CD4-positive, CD25-positive, alpha-beta regulatory T cell (primary cell): ENCODE results near the gene RAP1B. TPM values are rescaled to one million over a fixed set of nuclear protein-coding genes. Genes with fewer than 3 reads are reported as not detected.

Experiments
- ATAC-seq, 2 donors: fragments of 150-1000 bp; cut with Tn5 transposase; one replicate each; pipeline ENCODE4 v1.10.0; 2021; ENCODE audit warnings: low read depth in 2 of 2, moderate number of reproducible peaks in 2 of 2, moderate library complexity in 1 of 2
- DNase-seq, 3 donors: peaks; one replicate each; pipeline versions ENCODE4 v3.0.0 to v3.0.0-alpha.2; 2012 to 2022; ENCODE audit warnings: mixed read lengths in 1 of 3
- H3K27ac ChIP-seq: one replicate; pipeline ENCODE4 v1.7.0; 2013; ENCODE audit warnings: mild to moderate bottlenecking, low read length; ENCODE audit not compliant: insufficient read depth, poor library complexity, severe bottlenecking
- H3K27me3 ChIP-seq: one replicate; pipeline ENCODE4 v1.7.0; 2013; ENCODE audit warnings: low read length; ENCODE audit not compliant: control insufficient read depth, insufficient read depth
- H3K36me3 ChIP-seq: one replicate; pipeline ENCODE4 v1.7.0; 2013; ENCODE audit warnings: mild to moderate bottlenecking, low read length, moderate library complexity; ENCODE audit not compliant: control insufficient read depth, insufficient read depth
- H3K4me1 ChIP-seq: 2 replicates; pipeline ENCODE4 v1.7.0; 2013; ENCODE audit warnings: mild to moderate bottlenecking, low read length; ENCODE audit not compliant: insufficient read depth, control insufficient read depth, poor library complexity, severe bottlenecking
- H3K4me3 ChIP-seq: one replicate; pipeline ENCODE4 v1.7.0; 2013; ENCODE audit warnings: low read depth, mild to moderate bottlenecking, low read length, moderate library complexity
- H3K9me3 ChIP-seq, 2 experiments: 1 replicate in 1 of 2; 2 replicates in 1 of 2; pipeline ENCODE4 v1.7.0; 2013; ENCODE audit warnings: low read length in 2 of 2, mild to moderate bottlenecking in 1 of 2, moderate library complexity in 1 of 2; ENCODE audit not compliant: control insufficient read depth in 2 of 2
- H3K27ac Mint-ChIP-seq, 3 donors: one replicate each; pipeline ENCODE4 v1.8.0; 2020 to 2022; ENCODE audit warnings: mild to moderate bottlenecking in 3 of 3, mixed read lengths in 3 of 3, moderate library complexity in 2 of 3
- H3K27me3 Mint-ChIP-seq: one replicate; pipeline ENCODE4 v1.8.0; 2022; ENCODE audit warnings: mild to moderate bottlenecking, mixed read lengths
- H3K36me3 Mint-ChIP-seq: one replicate; pipeline ENCODE4 v1.8.0; 2020; ENCODE audit warnings: mixed read lengths
- H3K4me1 Mint-ChIP-seq, 4 donors: one replicate each; pipeline ENCODE4 v1.8.0; 2020 to 2022; ENCODE audit warnings: mixed read lengths in 4 of 4, mild to moderate bottlenecking in 1 of 4
- H3K4me3 Mint-ChIP-seq, 4 donors: one replicate each; pipeline ENCODE4 v1.8.0; 2020 to 2022; ENCODE audit warnings: mild to moderate bottlenecking in 4 of 4, mixed read lengths in 4 of 4, moderate library complexity in 3 of 4
- H3K9me3 Mint-ChIP-seq, 7 donors: one replicate each; pipeline ENCODE4 v1.8.0; 2020 to 2022; ENCODE audit warnings: mixed read lengths in 7 of 7, mild to moderate bottlenecking in 3 of 7, moderate library complexity in 2 of 7
- polyA plus RNA-seq, 4 donors: library from polyadenylated mRNA; unstranded; fragments of 300-500 nt; fragmentation: Illumina TruSeq; gene quantifications; one replicate each; pipeline ENCODE4 v1.2.3, GENCODE V29; 2021
- total RNA-seq: library from RNA; stranded (reverse); gene quantifications from one replicate; pipeline ENCODE4 v1.2.3, GENCODE V29; 2022

The RAP1B gene
- total and polyA plus RNA-seq, 5 donors from 2014 or later = 290 to 465 (median 405) TPM

- Histone ChIP-seq H3K36me3 (peaks cover 37% of the 10 kb centered on the region), H3K4me3 (peak overlapping the region; percentile 33), H3K27ac (no peak overlapping the region), H3K4me1 (peaks cover 34% of the 10 kb centered on the region), H3K27me3 (no peaks in the 10 kb centered on the region), H3K9me3 (no peaks in the 10 kb centered on the region)
- Mint-ChIP-seq H3K27me3 (no peaks in the 10 kb centered on the region), H3K27ac (peak overlapping the region in 2 of 3 donors; percentile 28 to 54), H3K4me3 (peak overlapping the region in 3 of 4 donors; percentile 10 to 68 (median 12)), H3K36me3 (peaks cover 20% of the 10 kb centered on the region), H3K4me1 (peaks cover 39 to 72% (median 55%) of the 10 kb centered on the region in 4 donors), H3K9me3 (no peaks in the 10 kb centered on the region)
- ATAC-seq (no peak), DNase-seq (no peak)
Observed at GRCh38 chr12:68647507-68647906, 36.8 kb downstream of the RAP1B start.

- H3K4me1 Mint-ChIP-seq = peaks cover 38 to 65% (median 54%) of the 10 kb centered on the region in 4 donors
Observed at GRCh38 chr12:68648179-68648578, 37.5 kb downstream of the RAP1B start.

GRCh38 chr12:68665016-68665569 lies 54.4 kb downstream of the RAP1B start:
- no peaks in the 10 kb centered on the region for H3K9me3 Mint-ChIP-seq
- H3K36me3 Mint-ChIP-seq = peaks cover 15% of the 10 kb centered on the region
- DNase-seq = no peak
- ATAC-seq = no peak
- peaks cover 26% of the 10 kb centered on the region for H3K36me3 ChIP-seq
- H3K4me1 ChIP-seq = no peaks in the 10 kb centered on the region
- peak overlapping the region; percentile 73 to 88 (median 78) for H3K27ac Mint-ChIP-seq
- H3K4me3 ChIP-seq = no peak overlapping the region
- H3K9me3 ChIP-seq = no peaks in the 10 kb centered on the region
- H3K27me3 ChIP-seq = no peaks in the 10 kb centered on the region
- peaks cover 26 to 42% (median 34%) of the 10 kb centered on the region in 4 donors for H3K4me1 Mint-ChIP-seq
- H3K4me3 Mint-ChIP-seq = peak overlapping the region in 1 of 4 donors; percentile 75
- no peaks in the 10 kb centered on the region for H3K27me3 Mint-ChIP-seq
- no peak overlapping the region for H3K27ac ChIP-seq

More at GRCh38 chr12:68648179-68648578, 37.5 kb downstream of the RAP1B start:
- no peaks in the 10 kb centered on the region for H3K27me3 Mint-ChIP-seq
- H3K9me3 Mint-ChIP-seq = no peaks in the 10 kb centered on the region
- H3K4me1 ChIP-seq = peaks cover 32% of the 10 kb centered on the region
- H3K9me3 ChIP-seq = no peaks in the 10 kb centered on the region
- H3K4me3 ChIP-seq = peak overlapping the region; percentile 33
- peak overlapping the region; percentile 28 to 62 (median 54) for H3K27ac Mint-ChIP-seq
- peak in 2 of 3 donors; percentile 19 to 34 for DNase-seq
- peaks cover 16% of the 10 kb centered on the region for H3K36me3 Mint-ChIP-seq
- H3K4me3 Mint-ChIP-seq = peak overlapping the region in 3 of 4 donors; percentile 12 to 68 (median 44)
- ATAC-seq = no peak
- H3K27me3 ChIP-seq = no peaks in the 10 kb centered on the region
- peaks cover 40% of the 10 kb centered on the region for H3K36me3 ChIP-seq
- H3K27ac ChIP-seq = no peak overlapping the region

- H3K9me3 Mint-ChIP-seq = no peaks in the 10 kb centered on the region
- H3K9me3 ChIP-seq = no peaks in the 10 kb centered on the region
- H3K27ac ChIP-seq = no peak overlapping the region
- no peaks in the 10 kb centered on the region for H3K27me3 ChIP-seq
- DNase-seq (no peak), ATAC-seq (no peak)
- no peaks in the 10 kb centered on the region for H3K27me3 Mint-ChIP-seq
- H3K4me3 ChIP-seq = no peak overlapping the region
- H3K36me3 ChIP-seq = peaks cover 13% of the 10 kb centered on the region
- peaks cover 29 to 52% (median 40%) of the 10 kb centered on the region in 4 donors for H3K4me1 Mint-ChIP-seq
- H3K4me1 ChIP-seq = no peaks in the 10 kb centered on the region
- H3K4me3 Mint-ChIP-seq = no peak overlapping the region
- H3K27ac Mint-ChIP-seq = peak overlapping the region; percentile 36 to 94 (median 48)
- peaks cover 6% of the 10 kb centered on the region for H3K36me3 Mint-ChIP-seq
Observed at GRCh38 chr12:68667291-68667690, 56.6 kb downstream of the RAP1B start.

- no peaks in the 10 kb centered on the region for H3K27me3 ChIP-seq
- ATAC-seq (no peak), DNase-seq (peak in 1 of 3 donors; percentile 36)
- Mint-ChIP-seq H3K27me3 (no peaks in the 10 kb centered on the region), H3K4me3 (no peak overlapping the region), H3K9me3 (no peaks in the 10 kb centered on the region), H3K27ac (peak overlapping the region in 1 of 3 donors; percentile 36), H3K4me1 (peaks cover 29 to 54% (median 40%) of the 10 kb centered on the region in 4 donors), H3K36me3 (peaks cover 6% of the 10 kb centered on the region)
- no peaks in the 10 kb centered on the region for H3K9me3 ChIP-seq
- peaks cover under 1% of the 10 kb centered on the region for H3K4me1 ChIP-seq
- no peak overlapping the region for H3K4me3 ChIP-seq
- H3K27ac ChIP-seq = no peak overlapping the region
- H3K36me3 ChIP-seq = peaks cover 13% of the 10 kb centered on the region
Observed at GRCh38 chr12:68667896-68668295, 57.2 kb downstream of the RAP1B start.

- peaks cover 32% of the 10 kb centered on the region for H3K4me1 ChIP-seq
- H3K27me3 ChIP-seq = no peaks in the 10 kb centered on the region
- H3K4me1 Mint-ChIP-seq = peaks cover 37 to 63% (median 46%) of the 10 kb centered on the region in 4 donors
- ATAC-seq (no peak), DNase-seq (no peak)
- no peaks in the 10 kb centered on the region for H3K36me3 Mint-ChIP-seq
- no peak overlapping the region for H3K27ac ChIP-seq
- H3K4me3 Mint-ChIP-seq = peak overlapping the region in 1 of 4 donors; percentile 80
- peak overlapping the region in 1 of 3 donors; percentile 7 for H3K27ac Mint-ChIP-seq
- no peaks in the 10 kb centered on the region for H3K27me3 Mint-ChIP-seq
- no peaks in the 10 kb centered on the region for H3K36me3 ChIP-seq
- H3K4me3 ChIP-seq = no peak overlapping the region
- H3K9me3 Mint-ChIP-seq = no peaks in the 10 kb centered on the region
- no peaks in the 10 kb centered on the region for H3K9me3 ChIP-seq
Observed at GRCh38 chr12:68671179-68671578, 60.5 kb downstream of the RAP1B start.

- Mint-ChIP-seq H3K9me3 (no peaks in the 10 kb centered on the region), H3K27ac (peak overlapping the region; percentile 54 to 73 (median 54)), H3K36me3 (no peaks in the 10 kb centered on the region), H3K4me3 (peak overlapping the region; percentile 8 to 79 (median 72)), H3K27me3 (no peaks in the 10 kb centered on the region), H3K4me1 (peaks cover 23 to 57% (median 32%) of the 10 kb centered on the region in 4 donors)
- Histone ChIP-seq H3K27ac (peak overlapping the region; percentile 66), H3K4me1 (peaks cover 38% of the 10 kb centered on the region), H3K27me3 (no peaks in the 10 kb centered on the region), H3K9me3 (no peaks in the 10 kb centered on the region), H3K36me3 (no peaks in the 10 kb centered on the region), H3K4me3 (peak overlapping the region; percentile 79)
- peak in 2 of 3 donors; percentile 64 to 90 for DNase-seq
- ATAC-seq = peak; percentile 32 to 59
Observed at GRCh38 chr12:68673788-68674187, 63.1 kb downstream of the RAP1B start.

GRCh38 chr12:68674376-68674775 lies 63.7 kb downstream of the RAP1B start:
- ATAC-seq (no peak), DNase-seq (no peak)
- Mint-ChIP-seq H3K9me3 (no peaks in the 10 kb centered on the region), H3K4me1 (peaks cover 24 to 60% (median 32%) of the 10 kb centered on the region in 4 donors), H3K27me3 (no peaks in the 10 kb centered on the region), H3K4me3 (peak overlapping the region; percentile 8 to 79 (median 72)), H3K36me3 (peaks cover 1% of the 10 kb centered on the region), H3K27ac (peak overlapping the region in 1 of 3 donors; percentile 98)
- no peaks in the 10 kb centered on the region for H3K27me3 ChIP-seq
- H3K9me3 ChIP-seq = no peaks in the 10 kb centered on the region
- H3K4me3 ChIP-seq = peak overlapping the region; percentile 79
- peaks cover 38% of the 10 kb centered on the region for H3K4me1 ChIP-seq
- peak overlapping the region; percentile 66 for H3K27ac ChIP-seq
- no peaks in the 10 kb centered on the region for H3K36me3 ChIP-seq
